Hematopoietic multipotent progenitor cell (in vitro differentiated cells): ENCODE measurements around the gene BRD3. TPM values are rescaled to one million over a fixed set of nuclear protein-coding genes. Genes with fewer than 3 reads are reported as not detected.

Experiments used
- DNase-seq, 3 donors: peaks; one replicate each; pipeline ENCODE4 v3.0.0-alpha.2; 2011 to 2015; ENCODE audit warnings: low read depth in 2 of 3, low spot score in 2 of 3
- total RNA-seq: library from RNA; depleted of rRNA; stranded (reverse); fragments of >200 nt; gene quantifications from one replicate; pipeline ENCODE4 v1.2.3, GENCODE V29; 2012

The BRD3 gene
- total RNA-seq, 1 donor = 24.0 TPM

DNA sequence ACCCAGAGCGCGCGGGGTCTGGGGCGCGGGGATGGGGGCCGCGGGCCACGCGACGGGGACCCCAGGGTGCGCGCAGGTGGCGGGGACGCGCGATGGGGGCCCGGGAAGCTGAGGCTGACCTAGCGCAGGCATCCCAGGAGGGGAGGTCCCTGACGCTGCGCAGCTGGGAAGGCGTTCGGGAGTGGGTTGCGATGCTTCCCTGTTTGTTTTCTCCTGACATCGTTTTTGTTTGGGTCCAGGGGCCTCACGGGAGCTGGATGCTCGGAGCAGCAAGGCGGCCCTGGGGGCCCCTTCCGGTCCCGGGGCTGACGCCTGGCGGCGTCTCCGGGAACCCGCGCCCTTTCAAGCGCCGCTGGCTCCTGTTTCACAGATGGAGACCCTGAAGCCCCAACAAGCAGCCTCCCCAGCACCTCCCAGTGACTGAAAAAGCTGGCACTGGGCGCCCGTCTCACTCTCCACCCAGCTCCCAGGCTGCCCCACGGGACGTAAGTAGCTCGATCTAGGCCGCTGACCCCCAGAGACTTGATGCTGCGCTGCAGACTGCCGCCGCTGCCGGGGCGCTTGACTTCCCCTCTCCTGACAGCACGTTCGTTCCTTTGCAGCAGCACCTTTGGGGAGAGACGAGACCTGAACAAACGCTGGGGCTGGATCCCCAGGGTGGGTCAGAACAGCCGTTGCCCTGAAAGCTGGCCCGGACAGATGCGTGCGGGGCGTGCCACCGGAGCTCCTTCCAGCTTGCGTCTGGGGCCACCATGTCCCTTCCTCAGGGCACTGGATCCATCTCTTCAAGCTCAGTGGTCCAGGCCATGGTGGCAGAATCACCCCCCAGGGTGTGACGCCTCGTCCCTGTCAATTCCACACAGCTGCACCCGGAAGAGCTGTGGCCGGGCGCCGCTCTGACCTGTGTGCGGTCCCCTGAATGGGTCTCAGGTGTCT lies 42.0 kb downstream of the BRD3 start:
- peak; percentile 37 to 55 (median 52) for DNase-seq

DNA sequence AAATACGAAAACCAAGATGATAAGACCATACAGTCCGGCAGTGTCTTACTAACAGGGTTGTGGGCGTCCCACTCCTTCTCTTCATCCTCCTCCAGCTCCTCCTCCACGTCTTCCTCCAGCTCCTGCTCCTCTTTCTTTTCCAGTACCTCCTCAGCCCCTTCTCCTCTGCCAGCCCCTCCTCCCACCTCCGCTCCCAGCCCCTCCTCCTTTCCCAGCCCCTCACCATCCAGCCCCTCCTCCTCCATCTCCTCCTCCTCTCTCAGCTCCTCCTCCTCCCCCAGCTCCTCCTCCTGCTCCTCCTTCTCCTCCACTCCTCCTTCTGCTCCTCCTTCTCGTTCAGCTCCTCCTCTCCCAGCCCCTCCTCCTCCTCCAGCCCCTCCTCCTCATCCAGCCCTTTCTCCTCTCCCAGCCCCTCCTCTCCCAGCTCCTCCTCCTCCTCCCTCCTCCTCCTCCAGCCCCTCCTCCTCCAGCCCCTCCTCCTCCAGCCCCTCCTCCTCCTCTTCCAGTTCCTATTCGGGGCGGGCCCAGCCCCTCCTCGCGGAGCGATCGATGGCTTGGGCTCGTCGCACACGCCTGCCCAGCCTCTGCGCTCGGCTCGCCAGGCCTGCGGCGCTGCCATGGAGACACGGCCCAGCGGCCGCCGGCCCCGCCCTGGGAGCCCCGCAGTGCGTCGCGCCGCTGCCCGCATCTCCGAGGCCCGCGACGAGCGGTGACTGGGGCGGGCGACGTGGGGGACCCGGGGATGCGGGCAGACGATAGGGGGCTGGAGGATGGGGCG lies 42.8 kb downstream of the BRD3 start, which contains the start of gene BRD3OS:
Gene BRD3OS (plus strand): TSS at position 654 of the 778 bp plus-strand sequence. CDS start 1,267 bp downstream, outside the sequence.
- peak; percentile 89 to 100 (median 99) for DNase-seq

DNA sequence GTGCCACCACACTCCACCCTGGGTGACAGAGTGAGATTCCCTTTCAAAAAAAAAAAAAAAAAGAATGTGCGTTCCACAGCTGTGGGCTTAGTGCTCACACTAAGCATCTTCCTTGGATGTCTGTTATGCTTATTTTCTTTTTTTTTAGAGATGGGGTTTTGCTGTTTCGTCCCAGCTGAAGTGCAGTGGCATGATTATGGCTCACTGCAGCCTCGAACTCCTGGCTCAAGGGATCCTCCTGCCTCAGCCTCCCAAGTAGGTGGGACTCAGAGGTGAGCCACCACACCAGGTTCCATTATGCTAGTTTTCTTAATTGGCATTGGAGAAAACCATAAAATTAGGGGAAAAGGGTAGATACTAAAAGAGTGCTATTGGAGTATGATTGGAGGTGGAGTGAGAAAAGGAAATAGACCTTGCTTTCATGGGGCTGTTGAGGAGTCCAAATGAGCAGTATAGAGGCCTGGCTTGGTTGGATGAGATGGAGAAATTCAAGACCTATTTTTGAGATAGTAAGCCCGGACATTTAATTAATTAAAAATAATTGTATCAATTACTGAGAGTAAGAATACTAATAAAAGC lies 43.5 kb downstream of the BRD3 start:
- DNase-seq = no peak

DNA sequence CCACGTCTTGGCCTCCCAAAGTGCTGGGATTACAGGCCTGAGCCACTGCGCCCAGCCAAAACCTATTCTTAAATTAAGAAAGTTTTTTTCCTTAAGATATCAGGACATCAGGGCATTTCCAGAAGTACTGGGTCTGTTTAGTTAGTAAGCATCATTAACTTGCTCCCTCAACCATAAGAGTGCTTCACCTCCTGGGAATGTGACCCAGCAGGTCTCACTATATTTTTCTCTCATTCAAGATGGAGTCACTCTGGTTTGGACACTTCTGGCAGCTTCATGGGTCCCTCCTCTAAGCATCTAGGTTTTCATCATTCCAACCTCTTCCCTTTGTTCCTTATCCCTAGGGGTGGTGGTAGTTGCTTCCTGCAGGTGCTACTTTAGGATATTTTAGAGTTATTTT lies 52.9 kb downstream of the BRD3 start:
- DNase-seq = no peak

DNA sequence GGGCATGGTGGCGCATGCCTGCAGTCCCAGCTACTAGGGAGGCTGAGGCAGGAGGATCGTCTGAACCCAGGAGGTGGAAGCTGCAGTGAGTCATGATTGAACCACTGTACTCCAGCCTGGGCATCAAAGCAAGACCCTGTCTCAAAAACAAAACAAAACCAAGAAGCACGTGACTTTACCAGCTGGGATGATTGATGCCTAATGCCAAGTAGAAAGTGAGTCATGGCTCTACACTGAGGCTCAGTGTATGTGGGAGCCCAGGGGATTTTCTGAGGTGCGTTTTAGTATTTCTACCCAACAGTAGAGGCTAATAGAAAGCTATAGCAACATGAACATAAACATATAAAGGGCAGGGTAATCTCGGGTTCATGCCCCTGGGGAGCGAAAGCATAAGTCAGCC lies 56.4 kb downstream of the BRD3 start:
- DNase-seq = no peak

DNA sequence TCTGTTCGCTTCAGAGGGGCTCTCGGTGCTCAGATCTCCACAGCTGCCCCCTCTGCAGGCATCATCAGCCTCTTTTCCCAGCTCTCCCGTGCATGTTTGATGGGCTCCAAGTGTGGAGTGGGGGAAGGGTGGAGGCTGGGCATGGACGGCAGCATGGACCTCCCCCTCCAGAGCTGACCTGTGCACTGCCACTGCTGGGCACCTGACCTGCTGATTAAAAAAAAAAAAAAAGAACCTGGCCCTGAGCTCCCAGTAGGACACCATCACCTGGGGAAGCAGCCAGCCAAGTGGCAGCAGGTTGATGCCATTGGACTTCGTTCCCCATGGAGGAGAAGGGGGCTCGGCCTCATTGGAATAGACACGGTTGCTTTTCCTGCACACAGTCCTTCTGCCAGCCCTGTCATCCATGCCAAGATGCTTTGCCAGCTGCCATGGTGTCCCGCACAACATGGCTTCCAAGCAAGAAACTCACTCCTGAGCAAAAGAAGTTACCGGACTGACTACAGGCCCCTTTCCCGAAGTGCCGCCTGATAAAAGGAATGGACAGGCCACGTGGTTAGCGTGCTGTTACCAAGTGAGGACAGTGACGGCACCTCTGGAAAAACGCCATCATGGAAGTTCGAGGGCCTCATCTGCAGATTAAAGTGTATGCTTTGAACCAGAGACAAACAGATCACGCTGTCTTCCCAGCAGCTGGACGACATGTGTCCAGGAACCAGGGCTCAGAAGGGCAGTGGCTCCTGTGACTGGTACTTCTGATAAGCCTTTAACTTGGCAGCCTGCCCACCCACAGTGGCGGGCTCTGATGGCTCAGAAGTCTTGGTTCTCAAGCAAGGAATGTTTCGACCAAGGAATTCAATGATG lies 57.3 kb downstream of the BRD3 start:
- peak in 2 of 3 donors; percentile 62 to 85 for DNase-seq

DNA sequence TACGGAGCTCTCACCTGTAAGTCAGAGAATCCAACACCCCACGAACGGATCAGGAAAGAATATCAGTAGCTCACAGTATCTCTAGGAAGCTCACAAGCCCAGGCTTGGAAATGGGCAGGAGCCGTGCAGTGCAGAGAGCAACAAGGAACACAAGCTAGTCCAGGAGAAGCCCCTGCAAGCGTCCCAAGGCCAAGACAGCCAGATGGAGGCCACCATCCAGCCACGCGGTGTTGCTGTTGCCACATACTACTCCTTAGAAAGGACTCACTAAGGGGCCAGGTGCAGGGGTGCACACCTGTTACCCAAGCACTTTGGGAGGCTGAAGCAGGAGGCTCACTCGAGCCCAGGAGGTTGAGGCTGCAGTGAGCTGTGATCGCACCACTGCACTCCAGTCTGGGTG lies 60.3 kb downstream of the BRD3 start:
- DNase-seq = no peak

DNA sequence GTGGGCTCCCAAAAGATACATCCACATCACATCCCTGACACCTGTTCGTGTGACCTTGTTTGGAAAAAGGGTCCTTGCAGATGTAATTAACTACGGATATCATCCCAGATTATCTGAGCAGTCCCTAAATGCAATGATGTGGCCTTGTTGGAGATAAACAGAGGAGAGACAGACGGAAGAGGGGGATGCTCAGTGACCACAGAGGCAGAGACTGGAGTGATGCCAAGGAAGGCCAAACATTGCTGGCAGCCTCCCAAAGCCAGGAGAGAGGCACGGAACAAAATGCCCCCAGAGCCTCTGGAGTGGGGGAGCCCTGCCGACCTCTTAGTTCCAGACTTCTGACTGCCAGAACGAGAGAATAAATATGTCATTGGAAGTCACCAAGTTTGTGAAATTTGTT lies 60.7 kb downstream of the BRD3 start:
- no peak for DNase-seq

DNA sequence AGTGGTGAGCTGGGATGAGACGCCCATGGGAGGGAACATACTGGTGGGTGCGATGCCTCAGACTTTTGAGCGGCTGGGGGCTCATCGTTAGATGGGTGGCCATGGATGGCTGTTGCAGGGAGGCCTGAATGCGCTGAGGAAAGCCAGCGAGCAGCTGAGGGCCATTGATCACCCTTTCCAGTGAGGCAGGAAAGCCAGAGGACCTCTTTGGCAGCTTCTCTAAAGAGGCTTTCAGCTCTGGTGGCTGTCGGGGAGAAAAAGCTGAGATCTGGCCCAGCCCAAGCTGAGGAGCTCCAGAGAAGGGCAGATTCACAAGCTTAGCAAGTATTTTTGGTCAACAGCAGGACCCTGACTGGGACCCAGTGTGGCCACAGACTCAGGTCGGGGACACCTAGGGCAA lies 62.4 kb downstream of the BRD3 start:
- DNase-seq = no peak

DNA sequence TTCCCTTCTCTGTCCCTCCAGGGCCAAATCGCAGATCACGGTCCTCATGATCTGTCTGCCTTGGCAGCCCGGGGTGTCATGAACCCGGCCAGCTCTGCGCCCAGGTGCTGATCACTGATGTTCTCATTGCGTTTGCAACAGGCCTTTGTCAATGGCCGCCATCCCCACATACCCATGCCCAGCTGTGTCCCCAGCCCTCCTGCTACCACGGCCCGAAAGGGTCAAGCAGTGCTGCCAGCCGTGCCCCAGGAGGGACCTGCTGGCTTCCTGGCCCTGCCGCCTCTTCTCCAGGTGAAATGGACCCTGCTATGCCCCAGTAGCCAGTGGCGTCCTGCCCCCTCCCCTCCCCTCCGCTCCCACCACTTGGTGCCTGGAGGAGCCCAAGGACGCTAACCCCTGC lies 62.9 kb downstream of the BRD3 start:
- DNase-seq = no peak

DNA sequence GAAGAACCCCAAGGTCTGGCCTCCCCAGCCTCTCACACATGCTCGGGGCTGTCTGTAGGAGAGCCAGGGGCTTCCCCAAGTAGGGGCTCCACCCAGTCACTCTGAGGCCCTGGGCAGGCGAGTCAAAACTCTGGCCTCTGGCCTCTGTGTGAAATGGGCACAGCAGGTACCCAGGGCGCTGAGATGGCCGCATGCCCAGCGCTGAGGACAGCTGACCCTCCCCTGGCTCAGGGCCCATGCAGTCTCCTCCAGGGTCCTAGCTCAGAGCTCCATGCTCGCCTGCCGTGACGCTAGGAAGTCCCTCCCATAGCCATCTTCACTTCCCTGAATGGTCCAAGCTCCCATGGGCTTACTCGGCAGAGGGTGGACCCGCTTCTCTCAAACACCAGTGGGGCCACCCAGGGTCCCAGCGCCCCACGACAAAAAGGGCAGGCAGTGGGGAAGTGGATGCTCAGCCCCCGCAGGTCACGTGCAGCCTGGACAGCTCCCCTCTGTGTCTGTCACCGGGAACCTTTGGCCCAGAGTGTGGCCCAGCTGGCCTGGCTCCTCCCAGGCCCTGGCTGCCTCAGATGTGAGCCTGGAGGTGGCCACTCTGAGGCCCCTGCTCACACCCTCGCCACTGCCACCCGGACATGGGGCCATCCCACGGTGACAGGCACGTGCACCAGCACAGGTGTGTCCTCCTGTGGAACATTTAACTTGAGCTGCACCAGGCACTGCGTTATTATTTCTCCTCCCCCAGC lies 63.5 kb downstream of the BRD3 start:
- DNase-seq = no peak

DNA sequence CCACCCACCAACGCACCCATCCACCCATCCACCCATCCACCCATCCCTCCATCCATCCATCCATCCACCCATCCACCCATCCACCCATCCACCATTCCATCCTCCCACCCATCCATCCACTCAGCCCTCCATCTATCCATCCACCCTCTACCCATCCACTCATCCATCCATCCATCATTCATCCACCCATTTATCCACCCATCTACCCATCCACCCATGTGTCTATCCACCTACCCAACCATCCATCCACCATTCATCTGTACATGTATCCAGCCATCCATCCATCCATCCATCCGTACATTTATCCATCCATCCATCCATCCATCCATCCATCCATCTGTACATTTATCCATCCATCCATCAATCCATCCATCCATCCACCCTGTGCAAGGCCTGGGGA lies 64.6 kb downstream of the BRD3 start:
- no peak for DNase-seq

DNA sequence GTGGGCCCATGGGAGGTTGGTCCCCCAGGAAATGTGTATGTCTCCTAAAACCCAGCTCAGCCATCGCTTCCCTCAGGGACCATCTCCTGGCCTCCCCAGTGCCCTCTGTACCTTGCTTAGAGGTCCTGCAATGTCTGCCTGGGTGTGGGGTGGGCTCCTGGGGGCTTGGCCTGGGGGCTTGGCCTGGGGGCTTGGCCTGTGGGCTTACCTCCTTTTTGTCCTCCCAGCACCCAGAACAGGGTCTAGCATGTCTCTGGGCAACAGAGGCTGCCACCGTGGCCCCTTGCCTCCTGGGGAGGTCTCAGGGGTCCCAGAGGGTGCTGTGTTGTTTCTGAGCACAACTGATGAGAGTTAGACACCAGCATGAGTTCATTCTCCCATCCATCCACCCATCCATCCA lies 65.0 kb downstream of the BRD3 start:
- DNase-seq = no peak

DNA sequence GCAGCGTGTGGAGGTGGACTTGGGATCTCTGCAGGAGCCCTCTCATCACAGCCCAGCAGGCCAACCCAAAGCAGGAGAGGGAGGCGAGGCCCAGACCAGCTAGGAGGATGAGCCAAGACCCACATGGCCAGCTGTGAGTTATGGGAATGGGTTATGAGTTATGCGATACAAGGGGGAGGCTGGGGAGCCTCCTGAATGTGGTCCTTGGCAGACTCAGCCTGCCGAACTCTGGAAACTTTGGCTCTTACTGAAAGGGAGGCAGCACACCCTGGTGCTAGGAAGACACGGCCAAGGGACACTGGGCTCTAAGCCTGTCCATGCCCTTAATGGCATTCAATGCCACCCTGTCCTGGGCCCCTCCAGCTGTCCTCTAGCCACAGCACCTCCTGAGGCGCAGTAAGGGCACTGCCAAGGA lies 68.0 kb downstream of the BRD3 start:
- no peak for DNase-seq

DNA sequence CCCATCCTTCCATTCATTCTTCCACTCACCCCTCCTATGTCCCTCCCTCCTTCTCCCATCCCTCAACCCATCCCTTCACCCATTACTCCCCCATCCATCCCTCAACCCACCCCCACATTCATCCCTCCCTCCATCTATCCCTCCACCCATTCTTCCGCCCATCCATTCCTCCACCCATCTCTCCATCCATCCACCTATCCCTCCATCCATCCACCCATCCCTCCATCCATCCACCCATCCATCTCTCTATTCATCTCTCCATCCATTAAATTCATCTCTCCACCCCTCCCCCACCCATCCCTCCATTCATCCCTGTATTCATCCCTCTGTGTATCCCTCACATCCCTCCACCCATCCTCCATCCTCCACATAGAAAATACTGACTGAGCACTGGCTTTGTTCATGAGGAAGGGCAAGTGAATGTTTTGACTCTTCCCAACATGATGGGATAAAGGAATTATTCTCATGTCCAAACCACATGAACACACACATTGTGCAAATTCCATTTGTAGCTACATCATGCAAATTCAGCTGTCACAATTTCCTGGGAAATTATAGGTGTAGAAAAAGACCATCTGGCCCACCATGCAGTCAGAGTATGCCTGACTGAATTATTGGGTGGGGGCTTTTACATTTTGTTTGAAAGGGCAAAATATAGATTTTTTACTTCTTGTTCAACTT lies 68.8 kb downstream of the BRD3 start:
- no peak for DNase-seq

DNA sequence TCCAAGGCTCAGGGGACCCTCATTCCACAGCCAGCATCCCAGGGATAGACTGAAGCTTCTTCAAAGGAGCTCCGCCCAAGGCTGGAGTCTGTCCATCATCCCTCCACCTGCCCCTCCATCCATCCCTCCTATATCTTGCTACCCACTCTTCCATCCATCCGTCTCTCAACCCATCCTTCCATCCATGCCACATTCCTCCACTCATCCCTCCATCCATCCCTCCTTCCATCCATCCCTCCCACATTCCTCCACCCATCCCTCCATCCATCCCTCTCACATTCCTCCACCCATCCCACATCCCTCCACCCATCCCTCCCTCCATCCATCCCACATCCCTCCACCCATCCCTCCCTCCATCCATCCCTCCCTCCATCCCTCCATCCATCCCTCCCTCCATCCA lies 70.2 kb downstream of the BRD3 start:
- DNase-seq = no peak

DNA sequence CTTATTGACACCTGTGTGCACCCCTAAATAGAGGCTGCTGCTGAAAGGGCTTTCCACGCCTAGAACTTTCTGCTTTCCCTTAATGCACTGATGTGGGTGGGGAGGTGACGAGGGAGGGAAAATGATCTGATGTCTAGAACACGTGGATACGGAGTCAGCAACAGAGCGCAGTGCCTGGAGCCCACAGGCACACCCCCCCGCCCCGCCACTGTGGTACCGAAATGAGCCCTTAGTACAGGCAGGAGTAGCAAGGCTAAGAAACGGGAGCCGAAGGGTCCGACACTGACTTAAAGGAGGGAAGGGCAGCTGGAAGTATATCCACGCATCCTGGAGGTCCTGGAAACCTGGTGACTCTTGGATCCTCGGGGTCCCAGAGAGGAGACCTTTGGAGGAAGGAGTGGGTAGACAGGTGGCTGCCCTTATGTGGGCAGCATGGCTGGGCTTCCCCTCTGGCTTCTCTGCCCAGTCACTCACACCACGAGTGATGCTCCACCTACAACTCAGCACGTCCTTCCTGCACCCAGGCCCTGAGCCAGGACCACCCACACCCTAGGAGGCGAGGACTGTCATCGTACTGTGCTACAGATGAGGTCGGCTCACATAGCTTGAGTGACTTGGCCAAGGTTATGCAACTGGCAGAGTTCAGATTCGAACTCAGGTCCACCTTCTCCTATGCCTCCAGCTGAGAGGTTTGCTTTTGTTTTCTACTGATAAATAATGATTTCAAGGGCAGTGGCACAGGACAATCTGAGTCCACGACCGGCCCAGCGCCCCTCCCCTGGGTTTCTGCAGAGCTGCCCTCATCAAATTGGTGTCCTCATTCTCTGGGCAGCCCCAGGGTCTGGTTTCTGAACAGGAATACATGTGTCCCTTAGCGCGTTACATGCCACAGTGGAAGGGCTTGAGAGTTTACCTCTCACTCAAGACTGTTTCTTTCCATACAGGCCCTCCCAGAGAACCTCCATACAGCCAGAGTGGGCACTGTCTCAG lies 71.0 kb downstream of the BRD3 start:
- no peak for DNase-seq
